ENCODE data around the gene AUTS2. TPM values are rescaled to one million over a fixed set of nuclear protein-coding genes. Genes with fewer than 3 reads are reported as not detected.

The AUTS2 gene
- total and polyA plus RNA-seq, 10 of the 15 experiments (the other 5 are each of a cell fraction or from before 2014, with no cell fraction given) = 6.4 to 55.6 (median 21.6) TPM

GRCh38 chr7:70761711-70762328, 1163.5 kb downstream of the AUTS2 start (continued):
- TF ChIP-seq TARDBP (IDR thresholded peaks at IDR 0.05; ENCODE audit: borderline replicate concordance) (no peak), ZNF207 (IDR thresholded peaks at IDR 0.05; ENCODE audit: borderline replicate concordance) (no peak), ZBTB11 (CRISPR knock-in tag; IDR thresholded peaks at IDR 0.05) (no peak), RUNX3 (IDR thresholded peaks at IDR 0.05; ENCODE audit: low read length) (peak; percentile 78), NFYB (IDR thresholded peaks at IDR 0.05; ENCODE audit: insufficient read depth, low read depth, low read length) (no peak), BMI1 (IDR thresholded peaks at IDR 0.05; ENCODE audit: borderline replicate concordance) (peak; percentile 65; the same call in 1 of the 2 replicates), SIX5 (IDR thresholded peaks at IDR 0.05; ENCODE audit: low read depth, low read length, severe bottlenecking) (no peak), USF1 (IDR thresholded peaks at IDR 0.05; ENCODE audit: borderline replicate concordance, extremely low read length, insufficient read depth, low read depth, low read length) (no peak), ELK1 (IDR thresholded peaks at IDR 0.05; ENCODE audit: low read depth, low read length) (no peak), POLR2AphosphoS2 (IDR thresholded peaks at IDR 0.05; ENCODE audit: low read depth, low read length) (no peak), JUND (IDR thresholded peaks at IDR 0.05; ENCODE audit: low read depth, low read length) (no peak), SKIL (IDR thresholded peaks at IDR 0.05; ENCODE audit: low read depth, poor library complexity, severe bottlenecking) (peak; percentile 89), PRDM15 (CRISPR knock-in tag; IDR thresholded peaks at IDR 0.05) (no peak), CREM (IDR thresholded peaks at IDR 0.05; ENCODE audit: low read depth) (peak; percentile 52; the same call in 1 of the 2 replicates), NR2C1 (IDR thresholded peaks at IDR 0.05) (no peak), HDGF (IDR thresholded peaks at IDR 0.05) (no peak), KLF5 (IDR thresholded peaks at IDR 0.05; ENCODE audit: partially characterized antibody) (no peak), SREBF2 (IDR thresholded peaks at IDR 0.05; ENCODE audit: low read length) (no peak), NR2C2 (IDR thresholded peaks at IDR 0.05; ENCODE audit: borderline replicate concordance, control insufficient read depth, insufficient read length, low read depth) (no peak)

Measured in GM12878 (cell line).